ENCODE data around the gene PRR29.
A peak's percentile ranks its signal among the peaks of the same experiment; 100 is the strongest.

PRR29 gene

DNA sequence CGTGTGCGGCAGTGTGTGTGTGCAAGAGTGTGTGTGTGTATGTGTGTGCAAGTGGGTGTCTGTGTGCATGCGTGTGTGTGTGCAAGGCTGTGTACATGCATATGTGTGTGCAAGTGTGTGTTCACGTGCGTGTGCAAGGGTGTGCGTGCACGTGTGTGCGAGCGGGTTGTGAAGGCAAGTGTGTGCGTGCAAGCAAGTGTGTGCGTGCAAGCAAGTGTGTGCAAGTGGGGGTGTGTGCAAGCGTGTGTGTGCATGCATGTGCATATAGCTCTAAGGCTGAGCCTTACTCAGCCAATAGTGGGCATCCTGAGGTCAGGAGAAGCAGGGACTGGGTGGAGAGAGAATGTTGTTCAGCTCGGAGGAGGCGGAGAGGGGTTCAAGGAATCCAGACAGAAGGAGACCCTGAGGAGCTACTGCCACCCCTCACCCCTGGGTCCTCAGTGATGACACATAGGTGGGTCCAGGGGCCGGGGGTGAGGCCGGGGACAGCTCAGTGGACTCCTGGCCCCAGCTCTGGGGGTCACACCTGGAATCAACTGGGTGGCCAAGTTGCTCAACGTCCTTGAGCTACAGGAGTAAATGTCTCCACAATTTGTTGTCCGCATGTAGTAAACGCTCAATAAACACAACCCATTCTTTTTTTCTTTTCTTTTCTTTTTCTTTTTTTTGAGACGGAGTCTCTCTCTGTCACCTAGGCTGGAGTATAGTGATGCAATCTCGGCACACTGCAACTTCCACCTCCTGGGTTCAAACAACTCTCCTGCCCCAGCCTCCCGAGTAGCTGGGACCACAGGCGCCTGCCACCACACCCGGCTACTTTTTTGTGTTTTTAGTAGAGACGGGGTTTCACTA, 1.8 kb downstream of the PRR29 start:
- Histone ChIP-seq H3K27ac (ENCODE audit: low read depth, low read length) (no peak overlapping the region), H3K36me3 (ENCODE audit: control insufficient read depth, insufficient read depth, low read length) (no peaks in the 10 kb centered on the region), H3K27me3 (ENCODE audit: control insufficient read depth, insufficient read depth, low read length) (peaks cover 39% of the 10 kb centered on the region), H3K4me1 (ENCODE audit: control insufficient read depth, insufficient read depth, low read length) (peaks cover 7% of the 10 kb centered on the region), H3K9me3 (ENCODE audit: control insufficient read depth, insufficient read depth, low read depth, low read length) (no peaks in the 10 kb centered on the region), H3K9ac (ENCODE audit: low read length) (no peak overlapping the region), H3K4me3 (ENCODE audit: low read depth, low read length) (peak overlapping the region; percentile 98; the same call in 1 of the 2 replicates)

GRCh38 chr17:64001091-64001579, 3.0 kb downstream of the PRR29 start:
- no peak overlapping the region for H3K27ac ChIP-seq (ENCODE audit: low read depth, low read length)

GRCh38 chr17:64001763-64002529, 3.8 kb downstream of the PRR29 start:
- H3K4me1 ChIP-seq (ENCODE audit: control insufficient read depth, insufficient read depth, low read length): peaks cover 13% of the 10 kb centered on the region
- no peaks in the 10 kb centered on the region for H3K36me3 ChIP-seq (ENCODE audit: control insufficient read depth, insufficient read depth, low read length)
- H3K9me3 ChIP-seq (ENCODE audit: control insufficient read depth, insufficient read depth, low read depth, low read length): no peaks in the 10 kb centered on the region
- no peak overlapping the region for H3K4me3 ChIP-seq (ENCODE audit: low read depth, low read length)
- peaks cover 23% of the 10 kb centered on the region for H3K27me3 ChIP-seq (ENCODE audit: control insufficient read depth, insufficient read depth, low read length)
- H3K9ac ChIP-seq (ENCODE audit: low read length): no peak overlapping the region
- H3K27ac ChIP-seq (ENCODE audit: low read depth, low read length): no peak overlapping the region

More at GRCh38 chr17:64001091-64001579, 3.0 kb downstream of the PRR29 start:
- Histone ChIP-seq H3K36me3 (ENCODE audit: control insufficient read depth, insufficient read depth, low read length) (no peaks in the 10 kb centered on the region), H3K4me3 (ENCODE audit: low read depth, low read length) (no peak overlapping the region), H3K9ac (ENCODE audit: low read length) (no peak overlapping the region), H3K27me3 (ENCODE audit: control insufficient read depth, insufficient read depth, low read length) (peaks cover 31% of the 10 kb centered on the region), H3K4me1 (ENCODE audit: control insufficient read depth, insufficient read depth, low read length) (peaks cover 13% of the 10 kb centered on the region), H3K9me3 (ENCODE audit: control insufficient read depth, insufficient read depth, low read depth, low read length) (no peaks in the 10 kb centered on the region)

GRCh38 chr17:64002658-64003525, 4.7 kb downstream of the PRR29 start:
- Histone ChIP-seq H3K27ac (ENCODE audit: low read depth, low read length) (no peak overlapping the region), H3K9me3 (ENCODE audit: control insufficient read depth, insufficient read depth, low read depth, low read length) (no peaks in the 10 kb centered on the region), H3K36me3 (ENCODE audit: control insufficient read depth, insufficient read depth, low read length) (no peaks in the 10 kb centered on the region), H3K9ac (ENCODE audit: low read length) (no peak overlapping the region), H3K27me3 (ENCODE audit: control insufficient read depth, insufficient read depth, low read length) (peaks cover 13% of the 10 kb centered on the region), H3K4me3 (ENCODE audit: low read depth, low read length) (no peak overlapping the region), H3K4me1 (ENCODE audit: control insufficient read depth, insufficient read depth, low read length) (peaks cover 8% of the 10 kb centered on the region; the same call in 1 of the 2 replicates)

DNA sequence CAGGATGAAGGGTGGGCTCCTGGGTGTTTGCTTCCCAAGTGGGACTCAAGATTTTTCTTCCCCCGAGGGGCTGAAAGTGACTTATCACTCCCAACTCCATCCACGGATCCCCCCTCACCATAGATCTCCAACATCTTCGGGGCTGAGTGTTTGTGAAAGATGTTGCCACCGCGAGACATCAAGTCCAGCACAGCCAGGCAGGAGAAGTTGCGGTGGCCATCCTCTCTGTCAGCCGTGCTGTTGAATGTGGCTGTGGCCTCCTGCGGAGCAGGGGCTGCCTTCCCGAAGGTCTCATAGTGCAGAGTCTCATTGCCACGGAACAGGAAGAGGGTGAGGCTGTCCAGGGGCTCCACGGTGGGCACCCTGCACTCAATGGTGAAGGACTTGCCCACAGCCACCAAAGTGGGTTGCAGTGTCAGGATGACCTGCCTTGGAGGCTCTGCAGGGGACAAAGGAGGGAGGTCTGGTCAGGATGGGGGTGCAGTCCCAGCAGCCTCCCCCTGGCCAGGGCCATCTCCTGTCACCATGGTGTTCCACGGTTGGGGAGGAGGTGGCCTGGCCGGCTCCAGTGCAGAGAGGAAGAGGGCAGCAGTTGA, 5.5 kb downstream of the PRR29 start:
- no peak overlapping the region for H3K9ac ChIP-seq (ENCODE audit: low read length)
- H3K36me3 ChIP-seq (ENCODE audit: control insufficient read depth, insufficient read depth, low read length): no peaks in the 10 kb centered on the region
- H3K27ac ChIP-seq (ENCODE audit: low read depth, low read length): no peak overlapping the region
- H3K9me3 ChIP-seq (ENCODE audit: control insufficient read depth, insufficient read depth, low read depth, low read length): no peaks in the 10 kb centered on the region
- peaks cover 12% of the 10 kb centered on the region for H3K27me3 ChIP-seq (ENCODE audit: control insufficient read depth, insufficient read depth, low read length)
- peaks cover 10% of the 10 kb centered on the region; the same call in 1 of the 2 replicates for H3K4me1 ChIP-seq (ENCODE audit: control insufficient read depth, insufficient read depth, low read length)
- no peak overlapping the region for H3K4me3 ChIP-seq (ENCODE audit: low read depth, low read length)

DNA sequence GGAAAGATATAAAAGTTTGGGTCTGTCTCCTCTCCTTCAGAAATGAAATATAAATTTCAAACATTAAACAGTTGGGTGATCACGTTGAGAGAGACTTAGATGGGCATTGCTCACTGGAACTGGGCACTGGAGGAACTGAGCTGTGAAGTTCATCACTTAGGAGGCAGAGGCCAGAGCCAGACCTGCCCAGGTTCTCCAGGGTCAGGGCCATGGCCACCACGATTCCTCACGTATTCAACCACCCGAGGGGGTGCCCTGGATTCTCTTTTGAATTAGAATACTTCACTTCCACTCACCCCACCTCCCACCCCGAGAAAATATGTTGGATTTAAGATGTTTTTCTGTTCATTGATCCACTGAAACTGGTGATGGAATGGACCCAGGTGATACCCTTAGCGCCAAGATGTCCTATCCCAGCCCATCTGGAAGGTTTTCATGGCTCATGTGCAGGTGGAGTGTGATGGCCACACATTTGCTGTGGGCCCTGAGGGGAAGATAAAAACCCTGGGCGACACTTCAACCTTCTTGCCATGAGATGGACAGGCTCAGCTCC, 6.1 kb downstream of the PRR29 start:
- Histone ChIP-seq H3K9ac (ENCODE audit: low read length) (no peak overlapping the region), H3K27me3 (ENCODE audit: control insufficient read depth, insufficient read depth, low read length) (peaks cover 6% of the 10 kb centered on the region), H3K9me3 (ENCODE audit: control insufficient read depth, insufficient read depth, low read depth, low read length) (no peaks in the 10 kb centered on the region), H3K27ac (ENCODE audit: low read depth, low read length) (no peak overlapping the region), H3K36me3 (ENCODE audit: control insufficient read depth, insufficient read depth, low read length) (no peaks in the 10 kb centered on the region), H3K4me1 (ENCODE audit: control insufficient read depth, insufficient read depth, low read length) (peaks cover 10% of the 10 kb centered on the region; the same call in 1 of the 2 replicates), H3K4me3 (ENCODE audit: low read depth, low read length) (no peak overlapping the region)

- no peak overlapping the region for H3K4me3 ChIP-seq (ENCODE audit: low read depth, low read length)
- H3K27me3 ChIP-seq (ENCODE audit: control insufficient read depth, insufficient read depth, low read length): no peaks in the 10 kb centered on the region
These were observed 7.0 kb downstream of the PRR29 start for GRCh38 chr17:64004903-64005733.

GRCh38 chr17:64005734-64006167, 7.6 kb downstream of the PRR29 start:
- Histone ChIP-seq H3K9ac (ENCODE audit: low read length) (no peak overlapping the region), H3K27ac (ENCODE audit: low read depth, low read length) (no peak overlapping the region), H3K27me3 (ENCODE audit: control insufficient read depth, insufficient read depth, low read length) (no peaks in the 10 kb centered on the region), H3K4me3 (ENCODE audit: low read depth, low read length) (no peak overlapping the region), H3K4me1 (ENCODE audit: control insufficient read depth, insufficient read depth, low read length) (peaks cover 10% of the 10 kb centered on the region; the same call in 1 of the 2 replicates), H3K9me3 (ENCODE audit: control insufficient read depth, insufficient read depth, low read depth, low read length) (no peaks in the 10 kb centered on the region), H3K36me3 (ENCODE audit: control insufficient read depth, insufficient read depth, low read length) (no peaks in the 10 kb centered on the region)

More at GRCh38 chr17:64004903-64005733, 7.0 kb downstream of the PRR29 start:
- no peak overlapping the region for H3K27ac ChIP-seq (ENCODE audit: low read depth, low read length)
- peaks cover 10% of the 10 kb centered on the region; the same call in 1 of the 2 replicates for H3K4me1 ChIP-seq (ENCODE audit: control insufficient read depth, insufficient read depth, low read length)
- no peak overlapping the region for H3K9ac ChIP-seq (ENCODE audit: low read length)
- no peaks in the 10 kb centered on the region for H3K9me3 ChIP-seq (ENCODE audit: control insufficient read depth, insufficient read depth, low read depth, low read length)
- no peaks in the 10 kb centered on the region for H3K36me3 ChIP-seq (ENCODE audit: control insufficient read depth, insufficient read depth, low read length)

DNA sequence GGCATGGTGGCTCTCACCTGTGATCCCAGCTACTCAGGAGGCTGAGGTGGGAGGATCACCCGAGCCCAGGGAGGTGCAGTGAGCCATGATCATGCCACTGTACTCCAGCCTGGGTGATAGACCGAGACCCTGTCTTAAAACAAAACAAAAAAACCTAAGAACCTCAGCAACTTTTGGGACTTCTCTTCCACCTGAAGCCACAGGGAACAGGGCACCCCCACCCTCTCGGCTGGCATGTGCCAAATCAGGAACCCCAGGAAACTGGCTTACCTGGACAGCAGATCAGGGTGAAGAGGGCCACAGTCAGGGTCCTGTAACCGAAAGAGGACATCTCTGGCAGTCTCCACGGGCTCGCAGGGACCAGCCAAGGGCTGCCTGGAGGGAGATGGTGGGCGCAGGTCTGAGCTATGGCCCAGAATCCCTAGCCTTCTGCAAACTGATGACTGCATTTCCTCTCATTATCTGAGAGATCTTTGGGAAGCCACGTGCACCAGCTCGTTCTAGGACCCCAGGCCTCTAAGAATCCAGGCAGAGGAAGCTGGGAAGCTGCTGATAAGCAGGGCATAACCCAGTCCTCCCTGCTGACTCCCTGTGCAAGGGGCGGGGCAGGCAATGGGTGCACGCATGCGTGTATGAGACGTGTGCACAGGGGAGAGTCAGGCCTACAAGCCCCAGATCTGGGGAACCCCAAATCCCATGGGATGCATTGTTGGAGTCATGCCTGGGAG, 8.4 kb downstream of the PRR29 start:
- H3K27me3 ChIP-seq (ENCODE audit: control insufficient read depth, insufficient read depth, low read length): no peaks in the 10 kb centered on the region
- no peaks in the 10 kb centered on the region for H3K36me3 ChIP-seq (ENCODE audit: control insufficient read depth, insufficient read depth, low read length)
- no peak overlapping the region for H3K4me3 ChIP-seq (ENCODE audit: low read depth, low read length)
- H3K27ac ChIP-seq (ENCODE audit: low read depth, low read length): no peak overlapping the region
- no peak overlapping the region for H3K9ac ChIP-seq (ENCODE audit: low read length)
- H3K4me1 ChIP-seq (ENCODE audit: control insufficient read depth, insufficient read depth, low read length): peaks cover 10% of the 10 kb centered on the region; the same call in 1 of the 2 replicates
- no peaks in the 10 kb centered on the region for H3K9me3 ChIP-seq (ENCODE audit: control insufficient read depth, insufficient read depth, low read depth, low read length)

All from HUES6 (cell line).